Measurements from ENCODE around the gene SHROOM3.

DNA sequence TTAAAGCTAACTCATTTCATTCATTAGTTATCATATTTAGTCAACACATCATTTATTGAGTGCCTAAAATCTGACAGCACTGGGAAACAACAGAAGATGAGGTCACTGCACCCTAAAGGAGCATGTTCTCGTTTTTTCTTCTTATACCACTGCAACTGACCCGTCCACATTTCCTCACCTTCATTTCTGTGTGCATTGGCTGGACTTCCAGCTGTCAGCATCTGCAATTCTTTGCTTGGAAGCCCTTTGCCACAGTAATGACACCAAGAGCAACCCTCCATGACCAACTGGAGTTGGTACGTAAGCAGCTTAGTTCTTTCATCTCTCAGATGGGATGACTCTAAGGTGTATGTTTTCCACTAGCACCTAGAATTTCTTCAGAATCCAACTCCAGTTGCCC, 13.2 kb downstream of the SHROOM3 start:
- no peak for TF ChIP-seq EZH2 (IDR thresholded peaks at IDR 0.05; ENCODE audit: low read depth, unreplicated experiment)
- no peak for TF ChIP-seq JUNB (IDR thresholded peaks at IDR 0.05; ENCODE audit: unreplicated experiment)
- TF ChIP-seq CREB1 (CRISPR knock-in tag; IDR thresholded peaks at IDR 0.05; ENCODE audit: low read depth): no peak
- TF ChIP-seq CTCF (conservative IDR thresholded peaks at IDR 0.05; ENCODE audit: low read depth in 2 of 2): no peak
- no peak for TF ChIP-seq ZNF331 (CRISPR knock-in tag; IDR thresholded peaks at IDR 0.05; ENCODE audit: low read depth)
- TF ChIP-seq REST (IDR thresholded peaks at IDR 0.05; ENCODE audit: unreplicated experiment): no peak
- TF ChIP-seq ZNF114 (CRISPR knock-in tag; IDR thresholded peaks at IDR 0.05): no peak
- TF ChIP-seq POLR2AphosphoS5 (IDR thresholded peaks at IDR 0.05; ENCODE audit: low read depth): no peak

All from GM23338 (cell line).